ENCODE results near the gene TTN. TPM values are rescaled to one million over a fixed set of nuclear protein-coding genes. Genes with fewer than 3 reads are reported as not detected.

TTN gene
- total RNA-seq, 1 donor from 2014 or later = 2.0 TPM

- Histone ChIP-seq H3K36me3 (peaks cover 0 to 26% of the 10 kb centered on the region in 2 donors), H3K4me1 (no peaks in the 10 kb centered on the region), H3K27me3 (no peaks in the 10 kb centered on the region), H3K9me3 (no peaks in the 10 kb centered on the region), H3K27ac (no peak overlapping the region), H3K4me3 (no peak overlapping the region)
- no peak for TF ChIP-seq CTCF (IDR thresholded peaks at IDR 0.05)
- no peak for TF ChIP-seq POLR2A (IDR thresholded peaks at IDR 0.05)
- no peak for TF ChIP-seq POLR2AphosphoS5 (IDR thresholded peaks at IDR 0.05; ENCODE audit: insufficient read depth in 1 of 2, low read depth in 1 of 2)
- DNase-seq (ENCODE audit: extremely low spot score in 2 of 2) = no peak
- intact Hi-C loops (cut with DNase I) = no loop called here
Measured at GRCh38 chr2:178506949-178507348, 300.3 kb downstream of the TTN start.

- H3K4me3 ChIP-seq = no peak overlapping the region
- no peak for TF ChIP-seq POLR2A (IDR thresholded peaks at IDR 0.05)
- no peak for TF ChIP-seq POLR2AphosphoS5 (IDR thresholded peaks at IDR 0.05; ENCODE audit: insufficient read depth in 1 of 2, low read depth in 1 of 2)
- TF ChIP-seq CTCF (IDR thresholded peaks at IDR 0.05) = no peak
- no peaks in the 10 kb centered on the region for H3K9me3 ChIP-seq
- H3K4me1 ChIP-seq = no peaks in the 10 kb centered on the region
- no peak overlapping the region for H3K27ac ChIP-seq
- no peaks in the 10 kb centered on the region for H3K27me3 ChIP-seq
- DNase-seq (ENCODE audit: extremely low spot score in 2 of 2) = no peak
- intact Hi-C loops (cut with DNase I) = no loop called here
- H3K36me3 ChIP-seq = peaks cover 0 to 29% of the 10 kb centered on the region in 2 donors
Measured at GRCh38 chr2:178506524-178506923, 300.7 kb downstream of the TTN start.

- Histone ChIP-seq H3K27ac (no peak overlapping the region), H3K4me3 (no peak overlapping the region), H3K36me3 (peaks cover 0 to 33% of the 10 kb centered on the region in 2 donors), H3K9me3 (no peaks in the 10 kb centered on the region), H3K4me1 (no peaks in the 10 kb centered on the region), H3K27me3 (no peaks in the 10 kb centered on the region)
- intact Hi-C loops (cut with DNase I) = no loop called here
- no peak for TF ChIP-seq CTCF (IDR thresholded peaks at IDR 0.05)
- TF ChIP-seq POLR2AphosphoS5 (IDR thresholded peaks at IDR 0.05; ENCODE audit: insufficient read depth in 1 of 2, low read depth in 1 of 2) = no peak
- no peak for TF ChIP-seq POLR2A (IDR thresholded peaks at IDR 0.05)
- DNase-seq (ENCODE audit: extremely low spot score in 2 of 2) = no peak
Measured at GRCh38 chr2:178506101-178506500, 301.1 kb downstream of the TTN start.

GRCh38 chr2:178502751-178503150 lies 304.5 kb downstream of the TTN start:
- intact Hi-C loops (cut with DNase I) = no loop called here
- no peak for DNase-seq (ENCODE audit: extremely low spot score in 2 of 2)
- H3K36me3 ChIP-seq = peaks cover 0 to 59% of the 10 kb centered on the region in 2 donors
- no peak overlapping the region for H3K4me3 ChIP-seq
- no peaks in the 10 kb centered on the region for H3K9me3 ChIP-seq
- TF ChIP-seq POLR2AphosphoS5 (IDR thresholded peaks at IDR 0.05; ENCODE audit: insufficient read depth in 1 of 2, low read depth in 1 of 2) (no peak), CTCF (IDR thresholded peaks at IDR 0.05) (no peak), POLR2A (IDR thresholded peaks at IDR 0.05) (no peak)
- no peaks in the 10 kb centered on the region for H3K4me1 ChIP-seq
- no peak overlapping the region for H3K27ac ChIP-seq
- no peaks in the 10 kb centered on the region for H3K27me3 ChIP-seq

- intact Hi-C loops (cut with DNase I) = no loop called here
- DNase-seq (ENCODE audit: extremely low spot score in 2 of 2) = no peak
- Histone ChIP-seq H3K27ac (no peak overlapping the region), H3K27me3 (no peaks in the 10 kb centered on the region), H3K9me3 (no peaks in the 10 kb centered on the region), H3K36me3 (peaks cover 0 to 82% of the 10 kb centered on the region in 2 donors), H3K4me3 (no peak overlapping the region), H3K4me1 (no peaks in the 10 kb centered on the region)
- TF ChIP-seq CTCF (IDR thresholded peaks at IDR 0.05) (no peak), POLR2A (IDR thresholded peaks at IDR 0.05) (no peak), POLR2AphosphoS5 (IDR thresholded peaks at IDR 0.05; ENCODE audit: insufficient read depth in 1 of 2, low read depth in 1 of 2) (no peak)
Measured at GRCh38 chr2:178499640-178500039, 307.6 kb downstream of the TTN start.

All from vagina (tissue), 2 donors.